Adrenal gland (tissue), 5 donors: ENCODE measurements around the gene CDKAL1.

ENCODE experiments used
- POLR2A ChIP-seq, 2 donors: fragments of 450-650 bp; IDR thresholded peaks; one replicate each; pipeline ENCODE4 v1.6.1; 2017; ENCODE audit warnings: antibody characterized with exemption in 2 of 2, mild to moderate bottlenecking in 2 of 2, moderate library complexity in 1 of 2
- TF ChIP-seq, protein P1 (sequence below), 6 experiments: fragments of 450-650 bp in 4 of 6; fragments of 200-600 bp in 2 of 6; sonication (generic) in 1 of 6; IDR thresholded peaks; 1 replicate in 5 of 6; 2 replicates in 1 of 6; pipeline versions ENCODE4 v1.5.1 to v1.8.0; 2016 to 2021; ENCODE audit warnings: antibody characterized with exemption in 6 of 6, mild to moderate bottlenecking in 2 of 6, moderate library complexity in 1 of 6
- donor health status: DM: no; HTN: no; CAD: no.

DNA sequence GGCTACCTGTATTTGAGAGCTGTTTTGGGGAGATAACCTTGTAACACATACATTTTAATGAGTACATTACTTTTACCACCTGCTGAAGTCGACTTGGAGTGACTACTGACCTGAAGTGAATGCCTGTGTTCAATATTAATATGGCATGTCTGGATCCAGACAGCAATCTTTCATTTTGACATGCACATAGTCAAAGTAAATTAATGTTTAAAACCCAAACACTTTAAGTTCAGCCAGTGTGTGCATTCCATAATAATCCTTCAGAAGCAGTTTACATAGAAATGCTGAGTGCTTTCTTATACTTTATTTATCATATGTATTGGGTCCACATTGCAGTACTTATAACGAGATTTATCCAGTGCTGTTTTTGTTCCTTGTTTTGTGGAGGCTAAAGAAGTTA, 38.0 kb downstream of the CDKAL1 start:
- TF ChIP-seq, protein P1, sequence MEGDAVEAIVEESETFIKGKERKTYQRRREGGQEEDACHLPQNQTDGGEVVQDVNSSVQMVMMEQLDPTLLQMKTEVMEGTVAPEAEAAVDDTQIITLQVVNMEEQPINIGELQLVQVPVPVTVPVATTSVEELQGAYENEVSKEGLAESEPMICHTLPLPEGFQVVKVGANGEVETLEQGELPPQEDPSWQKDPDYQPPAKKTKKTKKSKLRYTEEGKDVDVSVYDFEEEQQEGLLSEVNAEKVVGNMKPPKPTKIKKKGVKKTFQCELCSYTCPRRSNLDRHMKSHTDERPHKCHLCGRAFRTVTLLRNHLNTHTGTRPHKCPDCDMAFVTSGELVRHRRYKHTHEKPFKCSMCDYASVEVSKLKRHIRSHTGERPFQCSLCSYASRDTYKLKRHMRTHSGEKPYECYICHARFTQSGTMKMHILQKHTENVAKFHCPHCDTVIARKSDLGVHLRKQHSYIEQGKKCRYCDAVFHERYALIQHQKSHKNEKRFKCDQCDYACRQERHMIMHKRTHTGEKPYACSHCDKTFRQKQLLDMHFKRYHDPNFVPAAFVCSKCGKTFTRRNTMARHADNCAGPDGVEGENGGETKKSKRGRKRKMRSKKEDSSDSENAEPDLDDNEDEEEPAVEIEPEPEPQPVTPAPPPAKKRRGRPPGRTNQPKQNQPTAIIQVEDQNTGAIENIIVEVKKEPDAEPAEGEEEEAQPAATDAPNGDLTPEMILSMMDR (IDR thresholded peaks at IDR 0.05): no peak
- no peak for TF ChIP-seq POLR2A (IDR thresholded peaks at IDR 0.05)
